ENCODE measurements around the gene NOL3. TPM values are rescaled to one million over a fixed set of nuclear protein-coding genes. Genes with fewer than 3 reads are reported as not detected.

NOL3 gene
- total RNA-seq, 2 donors from 2014 or later = 87.5 to 103 TPM

GRCh38 chr16:67156143-67156844 is 14.0 kb upstream of the NOL3 start:
- DNase-seq (ENCODE audit: low spot score) = no peak
- no peak for TF ChIP-seq CTCF (IDR thresholded peaks at IDR 0.05)
- no peaks in the 10 kb centered on the region for H3K27me3 ChIP-seq

GRCh38 chr16:67157106-67157748 is 13.1 kb upstream of the NOL3 start:
- Histone ChIP-seq H3K36me3 (no peaks in the 10 kb centered on the region), H3K4me1 (peaks cover 0 to 36% of the 10 kb centered on the region in 2 donors), H3K27ac (no peak overlapping the region), H3K27me3 (no peaks in the 10 kb centered on the region), H3K9me3 (no peaks in the 10 kb centered on the region), H3K4me3 (no peak overlapping the region)
- TF ChIP-seq CTCF (IDR thresholded peaks at IDR 0.05) = no peak
- no peak for DNase-seq (ENCODE audit: low spot score)

More at GRCh38 chr16:67156143-67156844, 14.0 kb upstream of the NOL3 start:
- H3K4me1 ChIP-seq = peaks cover 0 to 31% of the 10 kb centered on the region in 2 donors
- no peak overlapping the region for H3K4me3 ChIP-seq
- no peaks in the 10 kb centered on the region for H3K36me3 ChIP-seq
- no peaks in the 10 kb centered on the region for H3K9me3 ChIP-seq
- no peak overlapping the region for H3K27ac ChIP-seq

GRCh38 chr16:67157892-67158635 is 12.3 kb upstream of the NOL3 start:
- no peak for TF ChIP-seq CTCF (IDR thresholded peaks at IDR 0.05)
- Histone ChIP-seq H3K4me1 (peaks cover 0 to 45% of the 10 kb centered on the region in 2 donors), H3K27me3 (no peaks in the 10 kb centered on the region), H3K27ac (no peak overlapping the region), H3K9me3 (no peaks in the 10 kb centered on the region), H3K36me3 (no peaks in the 10 kb centered on the region), H3K4me3 (no peak overlapping the region)
- no peak for DNase-seq (ENCODE audit: low spot score)

GRCh38 chr16:67158637-67159600 is 11.4 kb upstream of the NOL3 start:
- peaks cover 0 to 53% of the 10 kb centered on the region in 2 donors for H3K4me1 ChIP-seq
- H3K27ac ChIP-seq = peak overlapping the region; percentile 79 to 90
- no peak for TF ChIP-seq CTCF (IDR thresholded peaks at IDR 0.05)
- DNase-seq (ENCODE audit: low spot score) = no peak
- no peaks in the 10 kb centered on the region for H3K36me3 ChIP-seq
- H3K4me3 ChIP-seq = peak overlapping the region; percentile 86 to 96
- no peaks in the 10 kb centered on the region for H3K27me3 ChIP-seq
- no peaks in the 10 kb centered on the region for H3K9me3 ChIP-seq

- peaks cover 0 to 62% of the 10 kb centered on the region in 2 donors for H3K4me1 ChIP-seq
Measured at GRCh38 chr16:67161595-67162058, 8.7 kb upstream of the NOL3 start.

More at GRCh38 chr16:67161595-67162058, 8.7 kb upstream of the NOL3 start:
- Histone ChIP-seq H3K36me3 (no peaks in the 10 kb centered on the region), H3K9me3 (no peaks in the 10 kb centered on the region), H3K27me3 (no peaks in the 10 kb centered on the region), H3K27ac (peak overlapping the region; percentile 79 to 90), H3K4me3 (peak overlapping the region in 1 of 2 donors; percentile 96)
- DNase-seq (ENCODE audit: low spot score) = no peak
- TF ChIP-seq CTCF (IDR thresholded peaks at IDR 0.05) = no peak

All from right atrium auricular region (tissue), 2 donors.